Keratinocyte (primary cell): ENCODE data around the gene LSM10. TPM values are rescaled to one million over a fixed set of nuclear protein-coding genes. Genes with fewer than 3 reads are reported as not detected.

Experiments used
- DNase-seq: peaks from one replicate; pipeline ENCODE4 v3.0.0-alpha.2; 2011; ENCODE audit warnings: low read depth, missing footprints, low spot score
- FAIRE-seq: peaks from 2 replicates; lab custom pipeline; 2011; peaks lifted over from hg19 to GRCh38; lab: Jason Lieb, UNC
- H2AFZ ChIP-seq: 2 replicates; pipeline ENCODE4 v1.6.0; 2012; ENCODE audit warnings: low read length, control low read depth, inconsistent platforms; ENCODE audit not compliant: control insufficient read depth
- H3K27ac ChIP-seq: 2 replicates; pipeline ENCODE4 v1.5.1; 2011; ENCODE audit warnings: low read length; ENCODE audit not compliant: control insufficient read depth, insufficient read depth
- H3K27me3 ChIP-seq: 3 replicates; pipeline ENCODE4 v1.6.0; 2011; ENCODE audit warnings: low read length; ENCODE audit not compliant: control insufficient read depth, insufficient read depth; ENCODE audit errors: extremely low read depth
- H3K36me3 ChIP-seq, 2 experiments: 2 replicates in 1 of 2; 3 replicates in 1 of 2; pipeline ENCODE4 v1.5.1; 2011; ENCODE audit warnings: low read length in 2 of 2, mild to moderate bottlenecking in 1 of 2; ENCODE audit not compliant: control insufficient read depth in 2 of 2, insufficient read depth in 2 of 2; ENCODE audit errors: extremely low read depth in 1 of 2
- H3K4me1 ChIP-seq: 3 replicates; pipeline ENCODE4 v1.5.1; 2011; ENCODE audit warnings: low read length; ENCODE audit not compliant: control insufficient read depth, insufficient read depth; ENCODE audit errors: extremely low read depth
- H3K4me2 ChIP-seq: 3 replicates; pipeline ENCODE4 v1.6.0; 2011; ENCODE audit warnings: low read depth, low read length; ENCODE audit not compliant: control insufficient read depth, insufficient read depth; ENCODE audit errors: extremely low read depth
- H3K4me3 ChIP-seq, 3 experiments: fragments of 200-600 bp in 1 of 3; sonication (generic) in 1 of 3; 2 replicates in 2 of 3; 3 replicates in 1 of 3; pipeline ENCODE4 v1.5.1; 2011 to 2016; ENCODE audit warnings: low read length in 3 of 3, mild to moderate bottlenecking in 3 of 3, control low read depth in 2 of 3, inconsistent platforms in 1 of 3, low read depth in 1 of 3, mixed read lengths in 1 of 3, mixed run types in 1 of 3, moderate library complexity in 1 of 3; ENCODE audit not compliant: control insufficient read depth in 2 of 3, insufficient read depth in 2 of 3; ENCODE audit errors: extremely low read depth in 1 of 3
- H3K79me2 ChIP-seq: 2 replicates; pipeline ENCODE4 v1.6.0; 2012; ENCODE audit warnings: low read length; ENCODE audit not compliant: control insufficient read depth, insufficient read depth
- H3K9ac ChIP-seq: 3 replicates; pipeline ENCODE4 v1.6.0; 2011; ENCODE audit warnings: low read length; ENCODE audit not compliant: control insufficient read depth, insufficient read depth; ENCODE audit errors: extremely low read depth
- H3K9me1 ChIP-seq: 3 replicates; pipeline ENCODE4 v1.6.0; 2011; ENCODE audit warnings: low read length; ENCODE audit not compliant: control insufficient read depth, insufficient read depth; ENCODE audit errors: extremely low read depth
- H3K9me3 ChIP-seq: 2 replicates; pipeline ENCODE4 v1.5.1; 2012; ENCODE audit warnings: low read depth, low read length; ENCODE audit not compliant: control insufficient read depth
- H4K20me1 ChIP-seq: 3 replicates; pipeline ENCODE4 v1.6.0; 2011; ENCODE audit warnings: low read length; ENCODE audit not compliant: control insufficient read depth, insufficient read depth; ENCODE audit errors: extremely low read depth
- EZH2 ChIP-seq: IDR thresholded peaks from one replicate; pipeline ENCODE4 v1.6.1; 2012; ENCODE audit warnings: inconsistent platforms, mild to moderate bottlenecking, low read length, moderate library complexity
- dilution Hi-C: fragments of 300-500 bp; cut with MboI; formaldehyde crosslinking; loops from one replicate; pipeline ENCODE4 v1.7.0; 2020; ENCODE audit warnings: low sequenced_read_pairs; ENCODE audit not compliant: extremely low pct_ligation_motif_present
- polyA plus RNA-seq, 5 experiments: library from polyadenylated mRNA; depleted of rRNA in 3 of 5; stranded (reverse) in 3 of 5; stranded (forward) in 1 of 5; unstranded in 1 of 5; fragments of >200 nt; gene quantifications; 1 replicate in 1 of 5; 2 replicates in 3 of 5; 3 replicates in 1 of 5; pipeline versions ENCODE4 v1.2.1 to v1.2.3, GENCODE V29; 2011 to 2012; ENCODE audit warnings: missing spikeins in 2 of 5, low read depth in 1 of 5, low replicate concordance in 1 of 5
- TF ChIP-seq, protein P1 (sequence below), 3 experiments: IDR thresholded peaks in 1 of 3; conservative IDR thresholded peaks in 1 of 3; optimal IDR thresholded peaks in 1 of 3; 2 replicates in 2 of 3; 3 replicates in 1 of 3; pipeline versions ENCODE3 to v1.5.1; 2011; ENCODE audit warnings: low read length in 3 of 3, mild to moderate bottlenecking in 3 of 3, moderate library complexity in 2 of 3, control low read depth in 1 of 3, inconsistent platforms in 1 of 3; ENCODE audit not compliant: insufficient read depth in 2 of 3; ENCODE audit errors: extremely low read depth in 1 of 3

Gene LSM10
- polyA plus RNA-seq, 1 donor (not counting 4 experiments of a cell fraction or from before 2014, with no cell fraction given), result 45.3 TPM

DNA sequence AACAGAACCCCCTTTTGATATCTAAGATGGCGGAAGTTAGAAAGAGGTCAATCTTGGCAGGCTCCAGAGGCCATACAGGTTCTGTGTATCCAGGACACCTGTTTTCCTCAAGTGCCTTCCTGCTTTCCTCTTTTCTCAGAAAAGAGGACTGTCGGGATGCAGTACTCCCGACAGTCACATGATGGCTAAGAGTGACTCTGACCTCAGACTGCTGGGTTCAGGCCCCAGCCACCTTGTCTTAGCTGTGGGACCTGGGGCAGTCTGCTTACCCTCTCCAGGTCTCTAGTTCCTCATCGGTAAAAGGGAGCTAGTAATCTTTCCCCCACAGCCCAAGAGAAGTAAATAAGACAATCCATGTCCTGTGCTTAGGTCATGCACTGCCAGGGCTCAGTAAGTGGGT lies 41.9 kb downstream of the LSM10 start:
- no peak overlapping the region for H3K9ac ChIP-seq
- no peak for DNase-seq
- H3K4me1 ChIP-seq, result peaks cover 28% of the 10 kb centered on the region
- no peaks in the 10 kb centered on the region for H4K20me1 ChIP-seq
- H3K4me2 ChIP-seq, result no peak overlapping the region
- H3K27ac ChIP-seq, result no peak overlapping the region
- peaks cover 53% of the 10 kb centered on the region in 2 experiments for H3K36me3 ChIP-seq
- no peak for FAIRE-seq
- no peak for TF ChIP-seq EZH2
- TF ChIP-seq, protein P1, sequence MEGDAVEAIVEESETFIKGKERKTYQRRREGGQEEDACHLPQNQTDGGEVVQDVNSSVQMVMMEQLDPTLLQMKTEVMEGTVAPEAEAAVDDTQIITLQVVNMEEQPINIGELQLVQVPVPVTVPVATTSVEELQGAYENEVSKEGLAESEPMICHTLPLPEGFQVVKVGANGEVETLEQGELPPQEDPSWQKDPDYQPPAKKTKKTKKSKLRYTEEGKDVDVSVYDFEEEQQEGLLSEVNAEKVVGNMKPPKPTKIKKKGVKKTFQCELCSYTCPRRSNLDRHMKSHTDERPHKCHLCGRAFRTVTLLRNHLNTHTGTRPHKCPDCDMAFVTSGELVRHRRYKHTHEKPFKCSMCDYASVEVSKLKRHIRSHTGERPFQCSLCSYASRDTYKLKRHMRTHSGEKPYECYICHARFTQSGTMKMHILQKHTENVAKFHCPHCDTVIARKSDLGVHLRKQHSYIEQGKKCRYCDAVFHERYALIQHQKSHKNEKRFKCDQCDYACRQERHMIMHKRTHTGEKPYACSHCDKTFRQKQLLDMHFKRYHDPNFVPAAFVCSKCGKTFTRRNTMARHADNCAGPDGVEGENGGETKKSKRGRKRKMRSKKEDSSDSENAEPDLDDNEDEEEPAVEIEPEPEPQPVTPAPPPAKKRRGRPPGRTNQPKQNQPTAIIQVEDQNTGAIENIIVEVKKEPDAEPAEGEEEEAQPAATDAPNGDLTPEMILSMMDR (optimal IDR thresholded peaks at IDR 0.05 in 1 of 3, IDR thresholded peaks at IDR 0.05 in 1 of 3, conservative IDR thresholded peaks at IDR 0.05 in 1 of 3; ENCODE audit: extremely low read depth in 1 of 3, insufficient read depth in 2 of 3, low read length in 3 of 3), result no peak
- peaks cover 2% of the 10 kb centered on the region for H3K9me1 ChIP-seq
- dilution Hi-C loops, result no loop called here
- H3K27me3 ChIP-seq, result no peaks in the 10 kb centered on the region
- H3K9me3 ChIP-seq, result no peaks in the 10 kb centered on the region
- no peak overlapping the region for H2AFZ ChIP-seq
- no peaks in the 10 kb centered on the region for H3K79me2 ChIP-seq
- H3K4me3 ChIP-seq, result no peak overlapping the region

DNA sequence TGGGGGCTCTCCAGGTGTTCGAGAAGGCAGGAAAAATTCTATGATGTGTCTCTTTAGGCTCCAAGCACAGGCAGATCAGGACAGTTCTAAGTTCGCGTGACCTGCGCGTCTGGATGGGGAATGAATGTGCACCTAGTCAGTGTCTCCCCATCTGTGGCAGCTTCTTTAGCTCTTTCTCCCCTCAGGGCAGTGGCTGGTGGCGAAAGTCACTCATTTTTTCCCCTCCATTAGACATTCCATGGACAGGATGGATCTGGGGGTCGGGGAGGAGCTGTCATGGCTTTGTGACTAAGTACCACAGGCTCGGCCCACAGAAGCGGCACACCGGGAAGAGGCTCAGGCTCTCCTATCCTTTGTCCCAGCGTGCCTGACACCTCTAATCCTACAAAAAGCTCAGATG lies 43.2 kb downstream of the LSM10 start:
- no peak overlapping the region for H3K27ac ChIP-seq
- no peak overlapping the region for H3K4me2 ChIP-seq
- H4K20me1 ChIP-seq, result no peaks in the 10 kb centered on the region
- DNase-seq (no peak), FAIRE-seq (no peak)
- no peak overlapping the region for H3K9ac ChIP-seq
- peaks cover 48 to 52% of the 10 kb centered on the region in 2 experiments for H3K36me3 ChIP-seq
- H3K9me1 ChIP-seq, result peaks cover 6% of the 10 kb centered on the region
- TF ChIP-seq EZH2, result no peak
- TF ChIP-seq, protein P1 (optimal IDR thresholded peaks at IDR 0.05 in 1 of 3, IDR thresholded peaks at IDR 0.05 in 1 of 3, conservative IDR thresholded peaks at IDR 0.05 in 1 of 3; ENCODE audit: extremely low read depth in 1 of 3, insufficient read depth in 2 of 3, low read length in 3 of 3), result no peak
- dilution Hi-C loops, result no loop called here
- H3K79me2 ChIP-seq, result no peaks in the 10 kb centered on the region
- no peaks in the 10 kb centered on the region for H3K9me3 ChIP-seq
- H2AFZ ChIP-seq, result no peak overlapping the region
- H3K4me3 ChIP-seq, result no peak overlapping the region
- H3K4me1 ChIP-seq, result peaks cover 42% of the 10 kb centered on the region
- no peaks in the 10 kb centered on the region for H3K27me3 ChIP-seq
